ENCODE results near the gene PMF1. TPM values are rescaled to one million over a fixed set of nuclear protein-coding genes. Genes with fewer than 3 reads are reported as not detected.
"Not testable (repeated sequence)": the region's sequence is repeated elsewhere in the genome, so short reads cannot be mapped to it uniquely, and the experiment has no call there.

Gene PMF1
- total RNA-seq, 1 donor from 2014 or later, result 131 TPM

GRCh38 chr1:156200044-156200443, 12.8 kb upstream of the PMF1 start:
- DNase-seq (ENCODE audit: low read depth), result no peak
- TF ChIP-seq, protein P1, sequence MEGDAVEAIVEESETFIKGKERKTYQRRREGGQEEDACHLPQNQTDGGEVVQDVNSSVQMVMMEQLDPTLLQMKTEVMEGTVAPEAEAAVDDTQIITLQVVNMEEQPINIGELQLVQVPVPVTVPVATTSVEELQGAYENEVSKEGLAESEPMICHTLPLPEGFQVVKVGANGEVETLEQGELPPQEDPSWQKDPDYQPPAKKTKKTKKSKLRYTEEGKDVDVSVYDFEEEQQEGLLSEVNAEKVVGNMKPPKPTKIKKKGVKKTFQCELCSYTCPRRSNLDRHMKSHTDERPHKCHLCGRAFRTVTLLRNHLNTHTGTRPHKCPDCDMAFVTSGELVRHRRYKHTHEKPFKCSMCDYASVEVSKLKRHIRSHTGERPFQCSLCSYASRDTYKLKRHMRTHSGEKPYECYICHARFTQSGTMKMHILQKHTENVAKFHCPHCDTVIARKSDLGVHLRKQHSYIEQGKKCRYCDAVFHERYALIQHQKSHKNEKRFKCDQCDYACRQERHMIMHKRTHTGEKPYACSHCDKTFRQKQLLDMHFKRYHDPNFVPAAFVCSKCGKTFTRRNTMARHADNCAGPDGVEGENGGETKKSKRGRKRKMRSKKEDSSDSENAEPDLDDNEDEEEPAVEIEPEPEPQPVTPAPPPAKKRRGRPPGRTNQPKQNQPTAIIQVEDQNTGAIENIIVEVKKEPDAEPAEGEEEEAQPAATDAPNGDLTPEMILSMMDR (conservative IDR thresholded peaks at IDR 0.05; ENCODE audit: low read depth, low read length), result no peak
- H3K4me3 ChIP-seq (ENCODE audit: low read depth, low read length), result no peak overlapping the region

DNA sequence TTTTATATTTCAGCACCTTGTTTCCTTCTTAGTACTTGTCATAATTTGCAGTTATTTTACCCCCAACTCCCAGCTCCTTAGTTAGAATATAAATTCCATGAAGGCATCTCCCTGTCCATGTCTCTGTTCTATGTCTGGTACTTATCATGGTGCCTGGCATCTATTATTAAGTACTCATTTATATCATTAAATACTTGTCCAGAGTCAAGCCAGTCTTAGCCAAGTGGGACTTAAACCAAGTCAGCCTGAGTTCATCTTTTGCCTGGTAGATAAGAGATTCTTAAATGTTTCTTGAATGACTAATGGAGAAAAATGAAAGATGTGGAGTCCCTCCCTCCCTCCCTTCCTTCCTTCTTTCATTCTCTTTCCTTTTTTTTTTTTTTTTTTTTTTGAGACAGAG, 9.5 kb upstream of the PMF1 start:
- TF ChIP-seq, protein P1 (conservative IDR thresholded peaks at IDR 0.05; ENCODE audit: low read depth, low read length), result no peak
- DNase-seq (ENCODE audit: low read depth), result no peak
- no peak overlapping the region for H3K4me3 ChIP-seq (ENCODE audit: low read depth, low read length)

DNA sequence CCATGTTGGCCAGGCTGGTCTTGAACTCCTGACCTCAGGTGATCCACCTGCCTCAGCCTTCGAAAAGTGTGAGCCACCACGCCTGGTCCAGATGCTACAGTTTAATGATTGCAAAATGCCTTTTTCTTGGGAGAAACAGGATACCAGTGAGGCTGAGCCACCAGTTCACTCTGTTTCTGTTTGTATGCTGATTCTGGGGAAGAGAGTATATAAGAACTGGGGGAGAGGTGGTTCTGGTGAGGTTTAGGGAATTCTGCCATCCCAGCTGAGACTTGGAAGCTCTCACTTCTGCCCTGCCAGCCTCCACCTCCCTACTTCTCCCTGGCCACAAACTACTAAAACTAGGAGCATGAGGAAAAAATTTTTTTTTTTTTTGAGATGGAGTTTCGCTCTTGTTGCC, 8.1 kb upstream of the PMF1 start:
- H3K4me3 ChIP-seq (ENCODE audit: low read depth, low read length), result no peak overlapping the region
- no peak for DNase-seq (ENCODE audit: low read depth)

GRCh38 chr1:156211243-156211642, 1.6 kb upstream of the PMF1 start:
- no peak for DNase-seq (ENCODE audit: low read depth)
- TF ChIP-seq, protein P1 (conservative IDR thresholded peaks at IDR 0.05; ENCODE audit: low read depth, low read length), result no peak
- no peak overlapping the region for H3K4me3 ChIP-seq (ENCODE audit: low read depth, low read length)

More for the DNA sequence above, 8.1 kb upstream of the PMF1 start:
- TF ChIP-seq, protein P1 (conservative IDR thresholded peaks at IDR 0.05; ENCODE audit: low read depth, low read length), result no peak

DNA sequence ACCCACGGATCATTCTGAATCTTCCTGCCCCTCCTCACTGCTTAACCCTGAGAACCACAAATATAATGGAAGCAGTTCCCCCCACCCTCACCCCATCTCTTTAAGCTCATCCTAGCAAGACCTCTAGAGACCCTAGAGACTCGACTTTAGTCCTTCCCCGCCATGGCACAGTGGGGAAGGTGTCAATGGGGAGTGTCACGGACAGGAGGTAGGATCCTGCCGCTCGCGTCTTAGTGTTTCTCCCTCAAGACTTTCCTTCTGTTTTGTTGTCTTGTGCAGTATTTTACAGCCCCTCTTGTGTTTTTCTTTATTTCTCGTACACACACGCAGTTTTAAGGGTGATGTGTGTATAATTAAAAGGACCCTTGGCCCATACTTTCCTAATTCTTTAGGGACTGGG, 677 bp upstream of the PMF1 start:
- H3K4me3 ChIP-seq (ENCODE audit: low read depth, low read length), result peak overlapping the region; percentile 61
- no peak for DNase-seq (ENCODE audit: low read depth)
- TF ChIP-seq, protein P1 (conservative IDR thresholded peaks at IDR 0.05; ENCODE audit: low read depth, low read length), result no peak

- TF ChIP-seq, protein P1 (conservative IDR thresholded peaks at IDR 0.05; ENCODE audit: low read depth, low read length), result no peak
Measured at GRCh38 chr1:156213644-156213966, 798 bp downstream of the PMF1 start.

DNA sequence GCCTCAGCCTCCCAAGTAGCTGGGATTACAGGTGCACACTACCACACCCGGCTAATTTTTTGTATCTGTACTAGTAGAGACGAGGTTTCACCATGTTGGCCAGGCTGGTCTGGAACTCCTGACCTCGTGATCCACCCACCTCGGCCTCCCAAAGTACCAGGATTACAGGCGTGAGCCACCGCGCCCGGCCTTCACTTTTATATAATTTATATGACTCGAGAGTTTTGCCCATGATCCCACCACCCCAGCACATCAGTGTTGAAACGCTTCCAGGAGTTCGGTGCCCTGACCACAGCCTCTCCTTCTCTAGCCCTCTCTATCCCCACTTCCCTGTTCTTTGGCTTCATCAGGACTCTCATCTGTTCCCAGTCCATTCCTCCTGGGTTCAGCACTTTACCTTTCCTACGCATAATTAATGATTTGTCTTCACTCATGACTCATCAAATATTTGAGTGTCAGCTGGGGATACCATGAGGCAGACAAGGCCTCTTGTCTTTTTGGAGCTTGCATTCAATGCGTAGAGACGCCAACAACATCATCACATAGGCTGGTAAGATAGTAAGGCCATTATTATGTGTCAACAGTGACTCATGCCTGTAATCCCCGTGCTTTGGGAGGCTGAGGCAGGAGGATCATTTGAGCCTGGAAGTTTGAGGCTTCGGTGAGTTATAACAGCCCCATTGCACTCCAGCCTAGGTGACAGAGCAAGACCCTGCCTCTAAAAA, 1.4 kb downstream of the PMF1 start:
- TF ChIP-seq, protein P1 (conservative IDR thresholded peaks at IDR 0.05; ENCODE audit: low read depth, low read length), result no peak
- H3K4me3 ChIP-seq (ENCODE audit: low read depth, low read length), result peak overlapping the region; percentile 61
- no peak for DNase-seq (ENCODE audit: low read depth)

More at GRCh38 chr1:156213644-156213966, 798 bp downstream of the PMF1 start:
- DNase-seq (ENCODE audit: low read depth), result no peak
- H3K4me3 ChIP-seq (ENCODE audit: low read depth, low read length), result peak overlapping the region; percentile 61

DNA sequence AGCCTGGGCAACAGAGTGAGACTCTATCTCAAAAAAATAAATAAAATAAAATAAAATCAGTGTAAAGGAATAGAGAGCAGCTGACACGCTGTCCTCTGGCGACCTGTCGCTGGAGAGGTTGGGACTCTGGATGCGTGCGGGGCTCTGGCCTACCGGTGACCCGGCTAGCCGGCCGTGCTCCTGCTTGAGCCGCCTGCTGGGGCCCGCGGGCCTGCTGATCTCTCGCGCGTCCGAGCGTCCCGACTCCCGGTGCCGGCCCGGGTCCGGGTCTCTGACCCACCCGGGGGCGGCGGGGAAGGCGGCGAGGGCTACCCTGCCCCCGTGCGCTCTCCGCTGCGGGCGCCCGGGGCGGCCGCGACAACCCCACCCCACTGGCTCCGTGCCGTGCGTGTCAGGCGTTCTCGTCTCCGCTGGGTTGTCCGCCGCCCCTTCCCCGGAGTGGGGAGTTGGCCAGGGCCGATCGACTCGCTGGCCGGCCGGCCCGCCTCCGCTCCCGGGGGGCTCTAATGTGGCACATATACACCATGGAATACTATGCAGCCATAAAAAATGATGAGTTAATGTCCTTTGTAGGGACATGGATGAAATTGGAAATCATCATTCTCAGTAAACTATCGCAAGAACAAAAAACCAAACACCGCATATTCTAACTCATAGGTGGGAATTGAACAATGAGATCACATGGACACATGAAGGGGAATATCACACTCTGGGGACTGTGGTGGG, 3.7 kb downstream of the PMF1 start:
- H3K4me3 ChIP-seq (ENCODE audit: low read depth, low read length); DNase-seq (ENCODE audit: low read depth): not testable (repeated sequence)
